Measurements from ENCODE around the gene DLG2.

DNA sequence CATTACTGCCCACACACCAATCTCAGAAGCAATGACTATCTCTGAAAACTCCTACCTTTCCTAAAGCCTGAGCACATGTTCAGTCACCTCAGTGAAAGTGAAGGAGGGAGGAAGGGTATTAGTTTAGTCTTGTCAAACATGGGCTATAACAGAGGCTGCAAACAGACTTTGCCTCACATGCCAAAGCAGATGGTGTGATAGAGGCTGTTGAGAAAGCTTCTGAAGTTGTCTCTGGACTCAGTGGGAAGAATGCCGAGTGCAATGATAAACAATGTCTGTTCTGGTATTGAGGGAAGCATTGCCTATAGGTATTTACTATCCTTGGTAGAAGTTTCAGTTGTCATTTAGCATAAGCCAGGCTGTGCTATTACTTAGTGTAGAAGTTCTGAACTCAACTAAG lies 2026.5 kb downstream of the DLG2 start:
- TF ChIP-seq EGR1 (IDR thresholded peaks at IDR 0.05) (no peak), YY1 (IDR thresholded peaks at IDR 0.05; ENCODE audit: low read depth) (no peak), RAD21 (IDR thresholded peaks at IDR 0.05; ENCODE audit: low read depth) (no peak), TAF1 (IDR thresholded peaks at IDR 0.05; ENCODE audit: low read depth) (no peak)
